Measurements from ENCODE around the gene ATXN1. TPM values are rescaled to one million over a fixed set of nuclear protein-coding genes. Genes with fewer than 3 reads are reported as not detected.

Gene ATXN1
- polyA plus RNA-seq, 1 of the 3 experiments (the other 2 are of a cell fraction): 7.9 TPM

DNA sequence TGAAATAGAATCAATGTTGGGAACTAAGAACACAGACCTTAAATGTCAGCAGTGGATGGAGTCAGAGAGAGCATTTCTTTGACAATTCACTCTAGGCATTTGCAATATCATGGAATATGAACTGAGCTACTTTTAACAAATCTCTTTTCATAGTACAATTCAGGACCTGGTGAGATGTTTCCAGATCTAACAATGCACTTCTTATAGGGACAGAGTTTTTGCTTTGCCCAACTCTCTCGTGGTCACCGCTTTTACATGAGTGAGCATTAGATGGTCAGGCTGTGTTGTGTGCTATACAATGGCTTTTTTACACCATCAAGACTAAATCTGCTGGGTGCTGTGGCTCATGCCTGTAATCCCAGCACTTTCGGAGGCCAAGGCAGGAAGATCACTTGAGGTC is 233.6 kb downstream of the ATXN1 start:
- Histone ChIP-seq H3K4me2 (no peak overlapping the region), H3K9ac (no peak overlapping the region), H3K9me2 (no peaks in the 10 kb centered on the region), H3K36me3 (replicated peaks in 1 of 2; ENCODE audit: control insufficient read depth in 1 of 2, insufficient read depth in 2 of 2, low read length in 1 of 2) (no peaks in the 10 kb centered on the region), H2AFZ (ENCODE audit: low read depth) (no peak overlapping the region), H3K9me3 (no peaks in the 10 kb centered on the region), H4K20me1 (ENCODE audit: insufficient read depth) (no peaks in the 10 kb centered on the region), H3K27me3 (ENCODE audit: insufficient read depth) (no peaks in the 10 kb centered on the region), H3K4me1 (ENCODE audit: control insufficient read depth in 1 of 2, insufficient read depth in 2 of 2, low read depth in 1 of 2, low read length in 1 of 2) (peaks cover 0 to 8% of the 10 kb centered on the region in 2 experiments; a peak in 1 of 4 replicates), H3F3A (replicated peaks; ENCODE audit: insufficient read depth) (peaks cover 15% of the 10 kb centered on the region), H3K4me3 (ENCODE audit: low read depth in 2 of 2, low read length in 1 of 2) (no peak overlapping the region), H3K27ac (ENCODE audit: low read depth in 2 of 2, low read length in 1 of 2) (no peak overlapping the region), H3K79me2 (ENCODE audit: insufficient read depth) (peaks cover 19% of the 10 kb centered on the region)
- POLR2A ChIA-PET: no interaction called here
- DNase-seq: no peak
- CTCF ChIA-PET: no interaction called here
- 96% methylated on average over 3 of the region's 3 CpGs for WGBS (ENCODE audit: low lambda C conversion rate)
- TF ChIP-seq RAD21 (IDR thresholded peaks at IDR 0.05; ENCODE audit: low read length): no peak
- TF ChIP-seq, protein P1, sequence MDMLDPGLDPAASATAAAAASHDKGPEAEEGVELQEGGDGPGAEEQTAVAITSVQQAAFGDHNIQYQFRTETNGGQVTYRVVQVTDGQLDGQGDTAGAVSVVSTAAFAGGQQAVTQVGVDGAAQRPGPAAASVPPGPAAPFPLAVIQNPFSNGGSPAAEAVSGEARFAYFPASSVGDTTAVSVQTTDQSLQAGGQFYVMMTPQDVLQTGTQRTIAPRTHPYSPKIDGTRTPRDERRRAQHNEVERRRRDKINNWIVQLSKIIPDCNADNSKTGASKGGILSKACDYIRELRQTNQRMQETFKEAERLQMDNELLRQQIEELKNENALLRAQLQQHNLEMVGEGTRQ (IDR thresholded peaks at IDR 0.05; ENCODE audit: borderline replicate concordance, low read depth, low read length): no peak
- TF ChIP-seq CHD2 (IDR thresholded peaks at IDR 0.05; ENCODE audit: low read length, partially characterized antibody): no peak
- no peak for TF ChIP-seq NFIC (IDR thresholded peaks at IDR 0.05; ENCODE audit: borderline replicate concordance)
- TF ChIP-seq FOXM1 (IDR thresholded peaks at IDR 0.05; ENCODE audit: low read depth): no peak
- no peak for TF ChIP-seq JUND (IDR thresholded peaks at IDR 0.05)
- no peak for TF ChIP-seq FOXJ3 (CRISPR knock-in tag; IDR thresholded peaks at IDR 0.05)
- no peak for TF ChIP-seq TEAD4 (IDR thresholded peaks at IDR 0.05; ENCODE audit: borderline replicate concordance, insufficient read depth)
- no peak for TF ChIP-seq ELF1 (IDR thresholded peaks at IDR 0.05)
- no peak for TF ChIP-seq NRF1 (IDR thresholded peaks at IDR 0.05; ENCODE audit: low read depth, low read length)
- no peak for TF ChIP-seq YY1 (IDR thresholded peaks at IDR 0.05; ENCODE audit: low read depth)
- no peak for TF ChIP-seq FOSL2 (IDR thresholded peaks at IDR 0.05; ENCODE audit: borderline replicate concordance, low read depth)
- TF ChIP-seq, protein P2, sequence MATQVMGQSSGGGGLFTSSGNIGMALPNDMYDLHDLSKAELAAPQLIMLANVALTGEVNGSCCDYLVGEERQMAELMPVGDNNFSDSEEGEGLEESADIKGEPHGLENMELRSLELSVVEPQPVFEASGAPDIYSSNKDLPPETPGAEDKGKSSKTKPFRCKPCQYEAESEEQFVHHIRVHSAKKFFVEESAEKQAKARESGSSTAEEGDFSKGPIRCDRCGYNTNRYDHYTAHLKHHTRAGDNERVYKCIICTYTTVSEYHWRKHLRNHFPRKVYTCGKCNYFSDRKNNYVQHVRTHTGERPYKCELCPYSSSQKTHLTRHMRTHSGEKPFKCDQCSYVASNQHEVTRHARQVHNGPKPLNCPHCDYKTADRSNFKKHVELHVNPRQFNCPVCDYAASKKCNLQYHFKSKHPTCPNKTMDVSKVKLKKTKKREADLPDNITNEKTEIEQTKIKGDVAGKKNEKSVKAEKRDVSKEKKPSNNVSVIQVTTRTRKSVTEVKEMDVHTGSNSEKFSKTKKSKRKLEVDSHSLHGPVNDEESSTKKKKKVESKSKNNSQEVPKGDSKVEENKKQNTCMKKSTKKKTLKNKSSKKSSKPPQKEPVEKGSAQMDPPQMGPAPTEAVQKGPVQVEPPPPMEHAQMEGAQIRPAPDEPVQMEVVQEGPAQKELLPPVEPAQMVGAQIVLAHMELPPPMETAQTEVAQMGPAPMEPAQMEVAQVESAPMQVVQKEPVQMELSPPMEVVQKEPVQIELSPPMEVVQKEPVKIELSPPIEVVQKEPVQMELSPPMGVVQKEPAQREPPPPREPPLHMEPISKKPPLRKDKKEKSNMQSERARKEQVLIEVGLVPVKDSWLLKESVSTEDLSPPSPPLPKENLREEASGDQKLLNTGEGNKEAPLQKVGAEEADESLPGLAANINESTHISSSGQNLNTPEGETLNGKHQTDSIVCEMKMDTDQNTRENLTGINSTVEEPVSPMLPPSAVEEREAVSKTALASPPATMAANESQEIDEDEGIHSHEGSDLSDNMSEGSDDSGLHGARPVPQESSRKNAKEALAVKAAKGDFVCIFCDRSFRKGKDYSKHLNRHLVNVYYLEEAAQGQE (IDR thresholded peaks at IDR 0.05; ENCODE audit: low read depth, low read length): no peak
- no peak for TF ChIP-seq EZH2phosphoT487 (IDR thresholded peaks at IDR 0.05; ENCODE audit: borderline replicate concordance, low read depth)

DNA sequence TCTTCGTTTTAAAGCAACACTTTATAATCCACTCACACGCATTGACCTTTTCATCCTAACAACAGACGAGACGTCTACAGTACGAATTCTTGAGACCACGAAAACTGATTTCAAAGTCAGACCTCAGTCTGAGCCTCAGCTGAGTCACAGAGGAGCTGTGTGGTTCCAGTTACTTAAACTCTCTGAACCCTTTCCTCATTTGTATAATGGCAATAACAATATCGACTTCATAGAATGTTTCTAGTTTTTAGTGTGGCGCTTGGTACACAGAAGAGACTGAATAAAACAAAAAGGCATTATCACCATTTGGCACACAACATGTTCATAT is 236.9 kb downstream of the ATXN1 start:
- TF ChIP-seq CTCF (IDR thresholded peaks at IDR 0.05): no peak
- TF ChIP-seq PBX3 (IDR thresholded peaks at IDR 0.05): no peak
- 0 out of 2 replicates have a peak, but pooled peaks have one; percentile 1 for TF ChIP-seq FOSL2 (IDR thresholded peaks at IDR 0.05; ENCODE audit: borderline replicate concordance, low read depth)
- TF ChIP-seq, protein P3, sequence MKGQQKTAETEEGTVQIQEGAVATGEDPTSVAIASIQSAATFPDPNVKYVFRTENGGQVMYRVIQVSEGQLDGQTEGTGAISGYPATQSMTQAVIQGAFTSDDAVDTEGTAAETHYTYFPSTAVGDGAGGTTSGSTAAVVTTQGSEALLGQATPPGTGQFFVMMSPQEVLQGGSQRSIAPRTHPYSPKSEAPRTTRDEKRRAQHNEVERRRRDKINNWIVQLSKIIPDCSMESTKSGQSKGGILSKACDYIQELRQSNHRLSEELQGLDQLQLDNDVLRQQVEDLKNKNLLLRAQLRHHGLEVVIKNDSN (IDR thresholded peaks at IDR 0.05; ENCODE audit: borderline replicate concordance, low read depth): no peak
- TF ChIP-seq, protein P1 (IDR thresholded peaks at IDR 0.05; ENCODE audit: borderline replicate concordance, low read depth, low read length): no peak
- CTCF ChIA-PET: interaction anchor here (0.6 kb wide), 1 partner anchor 564 kb away, joined by 3 read pairs; no protein-coding TSS in a partner anchor
- no peak overlapping the region for H3K4me3 ChIP-seq (ENCODE audit: low read depth in 2 of 2, low read length in 1 of 2)
- H3K4me2 ChIP-seq: peak overlapping the region; percentile 64; the same call in 1 of the 2 replicates
- peaks cover 19% of the 10 kb centered on the region; the same call in 1 of the 2 replicates for H3K79me2 ChIP-seq (ENCODE audit: insufficient read depth)
- WGBS (ENCODE audit: low lambda C conversion rate): 65% methylated on average over 8 of the region's 8 CpGs
- peaks cover 2 to 12% of the 10 kb centered on the region in 2 experiments for H3K36me3 ChIP-seq (replicated peaks in 1 of 2; ENCODE audit: control insufficient read depth in 1 of 2, insufficient read depth in 2 of 2, low read length in 1 of 2)
- H3K27ac ChIP-seq (ENCODE audit: low read depth in 2 of 2, low read length in 1 of 2): peak overlapping the region; percentile 8 to 98; a peak in 3 of 4 replicates
- POLR2A ChIA-PET: no interaction called here
- no peaks in the 10 kb centered on the region for H4K20me1 ChIP-seq (ENCODE audit: insufficient read depth)
- no peak for DNase-seq
- no peaks in the 10 kb centered on the region for H3K9me2 ChIP-seq
- H3K9ac ChIP-seq: peak overlapping the region; percentile 68; the same call in 1 of the 2 replicates
- H3K4me1 ChIP-seq (ENCODE audit: control insufficient read depth in 1 of 2, insufficient read depth in 2 of 2, low read depth in 1 of 2, low read length in 1 of 2): peaks cover 4 to 8% of the 10 kb centered on the region in 2 experiments; a peak in 2 of 4 replicates
- H3K27me3 ChIP-seq (ENCODE audit: insufficient read depth): no peaks in the 10 kb centered on the region
- H3F3A ChIP-seq (replicated peaks; ENCODE audit: insufficient read depth): peaks cover 15% of the 10 kb centered on the region
- no peak overlapping the region for H2AFZ ChIP-seq (ENCODE audit: low read depth)
- H3K9me3 ChIP-seq: no peaks in the 10 kb centered on the region

Measured in SK-N-SH (cell line).